ENCODE data around the gene PINK1.
A peak's percentile ranks its signal among the peaks of the same experiment; 100 is the strongest.

Gene PINK1

GRCh38 chr1:20610970-20611369, 22.3 kb upstream of the PINK1 start:
- DNase-seq (ENCODE audit: low read depth in 1 of 2, low spot score in 1 of 2): no peak

- DNase-seq (ENCODE audit: low read depth in 1 of 2, low spot score in 1 of 2): no peak
Measured at GRCh38 chr1:20611652-20612051, 21.6 kb upstream of the PINK1 start.

- DNase-seq (ENCODE audit: low read depth in 1 of 2, low spot score in 1 of 2): no peak
Measured at GRCh38 chr1:20612221-20612746, 21.0 kb upstream of the PINK1 start.

- no peak for DNase-seq (ENCODE audit: low read depth in 1 of 2, low spot score in 1 of 2)
Measured at GRCh38 chr1:20614131-20614579, 19.1 kb upstream of the PINK1 start.

GRCh38 chr1:20615946-20616846, 17.1 kb upstream of the PINK1 start:
- DNase-seq (ENCODE audit: low read depth in 1 of 2, low spot score in 1 of 2): no peak

GRCh38 chr1:20616847-20617487, 16.3 kb upstream of the PINK1 start:
- no peak for DNase-seq (ENCODE audit: low read depth in 1 of 2, low spot score in 1 of 2)

- DNase-seq (ENCODE audit: low read depth in 1 of 2, low spot score in 1 of 2): no peak
Measured at GRCh38 chr1:20618550-20618949, 14.7 kb upstream of the PINK1 start.

- DNase-seq (ENCODE audit: low read depth in 1 of 2, low spot score in 1 of 2): no peak
Measured at GRCh38 chr1:20619999-20620398, 13.3 kb upstream of the PINK1 start.

GRCh38 chr1:20621012-20621411, 12.2 kb upstream of the PINK1 start:
- DNase-seq (ENCODE audit: low read depth in 1 of 2, low spot score in 1 of 2): no peak

GRCh38 chr1:20624709-20625108, 8.5 kb upstream of the PINK1 start:
- no peak for DNase-seq (ENCODE audit: low read depth in 1 of 2, low spot score in 1 of 2)

- DNase-seq (ENCODE audit: low read depth in 1 of 2, low spot score in 1 of 2): no peak
Measured at GRCh38 chr1:20625176-20626097, 7.8 kb upstream of the PINK1 start.

- no peak for DNase-seq (ENCODE audit: low read depth in 1 of 2, low spot score in 1 of 2)
Measured at GRCh38 chr1:20626098-20626427, 7.2 kb upstream of the PINK1 start.

GRCh38 chr1:20626524-20626923, 6.7 kb upstream of the PINK1 start:
- DNase-seq (ENCODE audit: low read depth in 1 of 2, low spot score in 1 of 2): no peak

- DNase-seq (ENCODE audit: low read depth in 1 of 2, low spot score in 1 of 2): no peak
Measured at GRCh38 chr1:20630729-20631128, 2.5 kb upstream of the PINK1 start.

GRCh38 chr1:20632386-20632785, 872 bp upstream of the PINK1 start:
- no peak for DNase-seq (ENCODE audit: low read depth in 1 of 2, low spot score in 1 of 2)

- DNase-seq (ENCODE audit: low read depth in 1 of 2, low spot score in 1 of 2): no peak
Measured at GRCh38 chr1:20634065-20634593, 871 bp downstream of the PINK1 start.

GRCh38 chr1:20634594-20635084, 1.4 kb downstream of the PINK1 start:
- DNase-seq (ENCODE audit: low read depth in 1 of 2, low spot score in 1 of 2): no peak

GRCh38 chr1:20636785-20637347, 3.6 kb downstream of the PINK1 start:
- DNase-seq (ENCODE audit: low read depth in 1 of 2, low spot score in 1 of 2): no peak

GRCh38 chr1:20640183-20640597, 6.9 kb downstream of the PINK1 start:
- peak; percentile 12 to 20 for DNase-seq (ENCODE audit: low read depth in 1 of 2, low spot score in 1 of 2)

- DNase-seq (ENCODE audit: low read depth in 1 of 2, low spot score in 1 of 2): no peak
Measured at GRCh38 chr1:20641975-20642374, 8.7 kb downstream of the PINK1 start.
